ENCODE measurements around the gene TAS1R1. TPM values are rescaled to one million over a fixed set of nuclear protein-coding genes. Genes with fewer than 3 reads are reported as not detected.

Gene TAS1R1
- polyA plus RNA-seq, 1 donor from 2014 or later, result not detected

- no peaks in the 10 kb centered on the region for H4K20me1 ChIP-seq (ENCODE audit: insufficient read depth)
- TF ChIP-seq POLR2AphosphoS5 (IDR thresholded peaks at IDR 0.05) (no peak), EP300 (conservative IDR thresholded peaks at IDR 0.05; ENCODE audit: poor library complexity, severe bottlenecking) (no peak), CTCF (IDR thresholded peaks at IDR 0.05; ENCODE audit: poor library complexity, severe bottlenecking) (no peak), SMC3 (conservative IDR thresholded peaks at IDR 0.05; ENCODE audit: poor library complexity) (no peak), MXI1 (conservative IDR thresholded peaks at IDR 0.05; ENCODE audit: poor library complexity, severe bottlenecking) (no peak), REST (IDR thresholded peaks at IDR 0.05; ENCODE audit: borderline replicate concordance) (no peak), EZH2 (IDR thresholded peaks at IDR 0.05; ENCODE audit: borderline replicate concordance, insufficient read depth, low read length, poor library complexity, severe bottlenecking) (no peak), RAD21 (conservative IDR thresholded peaks at IDR 0.05) (no peak), TAF1 (IDR thresholded peaks at IDR 0.05; ENCODE audit: low read depth) (no peak)
- no peaks in the 10 kb centered on the region for H3K9me2 ChIP-seq (ENCODE audit: insufficient read depth, low read length)
- no peaks in the 10 kb centered on the region for H3F3A ChIP-seq (ENCODE audit: insufficient read depth, low read length, poor library complexity, severe bottlenecking)
- H3K9ac ChIP-seq (ENCODE audit: low read length), result no peak overlapping the region
- no peaks in the 10 kb centered on the region for H3K79me2 ChIP-seq (replicated peaks; ENCODE audit: insufficient read depth, low read length)
- no peak overlapping the region for H2AFZ ChIP-seq (ENCODE audit: low read depth, low read length)
- no peak overlapping the region for H3K4me2 ChIP-seq (ENCODE audit: low read length)
- H3K9me3 ChIP-seq (ENCODE audit: low read length), result no peaks in the 10 kb centered on the region
- no peak overlapping the region for H3K27ac ChIP-seq (ENCODE audit: low read length)
- H3K36me3 ChIP-seq (ENCODE audit: insufficient read depth, low read length), result no peaks in the 10 kb centered on the region
- no peaks in the 10 kb centered on the region for H3K27me3 ChIP-seq (ENCODE audit: insufficient read depth, low read depth, low read length)
- H3K4me3 ChIP-seq (ENCODE audit: low read length), result no peak overlapping the region
Observed at GRCh38 chr1:6510493-6510892, 44.6 kb upstream of the TAS1R1 start.

- Histone ChIP-seq H3K79me2 (replicated peaks; ENCODE audit: insufficient read depth, low read length) (no peaks in the 10 kb centered on the region), H3K27ac (ENCODE audit: low read length) (no peak overlapping the region), H3K36me3 (ENCODE audit: insufficient read depth, low read length) (no peaks in the 10 kb centered on the region), H3K9me3 (ENCODE audit: low read length) (no peaks in the 10 kb centered on the region), H3K27me3 (ENCODE audit: insufficient read depth, low read depth, low read length) (no peaks in the 10 kb centered on the region), H3K4me2 (ENCODE audit: low read length) (no peak overlapping the region), H3K9me2 (ENCODE audit: insufficient read depth, low read length) (no peaks in the 10 kb centered on the region), H2AFZ (ENCODE audit: low read depth, low read length) (no peak overlapping the region), H4K20me1 (ENCODE audit: insufficient read depth) (no peaks in the 10 kb centered on the region), H3K4me3 (ENCODE audit: low read length) (no peak overlapping the region), H3K9ac (ENCODE audit: low read length) (no peak overlapping the region), H3F3A (ENCODE audit: insufficient read depth, low read length, poor library complexity, severe bottlenecking) (no peaks in the 10 kb centered on the region)
- no peak for TF ChIP-seq SMC3 (conservative IDR thresholded peaks at IDR 0.05; ENCODE audit: poor library complexity)
- no peak for TF ChIP-seq TAF1 (IDR thresholded peaks at IDR 0.05; ENCODE audit: low read depth)
- no peak for TF ChIP-seq REST (IDR thresholded peaks at IDR 0.05; ENCODE audit: borderline replicate concordance)
- no peak for TF ChIP-seq CTCF (IDR thresholded peaks at IDR 0.05; ENCODE audit: poor library complexity, severe bottlenecking)
- TF ChIP-seq POLR2AphosphoS5 (IDR thresholded peaks at IDR 0.05), result no peak
- TF ChIP-seq EP300 (conservative IDR thresholded peaks at IDR 0.05; ENCODE audit: poor library complexity, severe bottlenecking), result no peak
- TF ChIP-seq MXI1 (conservative IDR thresholded peaks at IDR 0.05; ENCODE audit: poor library complexity, severe bottlenecking), result no peak
Observed at GRCh38 chr1:6511056-6511455, 44.1 kb upstream of the TAS1R1 start.

All from neural cell (in vitro differentiated cells).